DOHH2 (cell line): Measurements from ENCODE around the gene AUTS2.

Experiments used
- CTCF ChIP-seq: fragments of 200-600 bp; sonication (generic); IDR thresholded peaks from one replicate; pipeline ENCODE4 v1.5.1; 2014; ENCODE audit warnings: antibody characterized with exemption, mild to moderate bottlenecking, low read depth, low read length; ENCODE audit not compliant: poor library complexity, severe bottlenecking
- EZH2phosphoT487 ChIP-seq: fragments of 200-600 bp; sonication (generic); IDR thresholded peaks from 2 replicates; pipeline ENCODE4 v1.6.1; 2017; ENCODE audit warnings: borderline replicate concordance, mild to moderate bottlenecking, antibody characterized with exemption, low read length, moderate library complexity, mixed read lengths

GRCh38 chr7:69961436-69961835 lies 363.2 kb downstream of the AUTS2 start:
- no peak for TF ChIP-seq CTCF
- TF ChIP-seq EZH2phosphoT487: no peak
